Fibroblast of skin of back (primary cell): ENCODE data around the gene KIF26B.

Source experiments
- DNase-seq: peaks from one replicate; pipeline ENCODE4 v3.0.0-alpha.2; 2013

Gene KIF26B

DNA sequence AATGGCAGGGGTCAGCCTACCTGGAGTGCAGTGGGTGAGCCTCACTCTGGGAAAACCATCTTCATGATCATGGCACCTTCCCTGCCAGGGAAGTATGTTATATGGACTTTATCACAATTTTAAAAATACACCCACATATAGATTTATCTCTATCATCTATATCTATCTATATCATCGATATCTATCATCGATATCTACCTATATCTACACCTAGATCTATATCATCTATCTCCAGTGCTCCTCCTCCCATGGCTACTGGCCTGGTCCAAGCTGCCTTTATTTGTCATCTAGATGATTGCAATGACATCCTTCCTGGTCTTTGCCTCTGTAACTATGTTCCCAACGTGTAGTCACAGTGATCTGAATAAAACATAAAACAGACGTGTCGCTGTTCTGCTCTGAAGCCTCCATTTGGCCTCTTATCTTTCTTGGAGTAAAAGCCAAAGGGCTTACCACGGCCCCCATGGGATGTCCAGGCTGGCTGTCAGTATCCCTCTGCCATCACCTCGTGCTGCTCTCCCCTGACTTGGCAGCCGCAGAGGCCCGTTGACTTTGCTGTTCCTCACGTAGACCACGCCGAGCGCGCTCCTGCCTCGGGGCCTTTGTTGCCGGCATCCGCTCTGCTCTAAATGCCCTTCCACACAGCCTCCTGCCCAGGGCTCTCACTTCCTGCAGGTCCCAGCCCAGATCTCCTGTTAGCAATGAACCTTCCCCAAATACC, 20.6 kb upstream of the KIF26B start:
- DNase-seq = no peak

DNA sequence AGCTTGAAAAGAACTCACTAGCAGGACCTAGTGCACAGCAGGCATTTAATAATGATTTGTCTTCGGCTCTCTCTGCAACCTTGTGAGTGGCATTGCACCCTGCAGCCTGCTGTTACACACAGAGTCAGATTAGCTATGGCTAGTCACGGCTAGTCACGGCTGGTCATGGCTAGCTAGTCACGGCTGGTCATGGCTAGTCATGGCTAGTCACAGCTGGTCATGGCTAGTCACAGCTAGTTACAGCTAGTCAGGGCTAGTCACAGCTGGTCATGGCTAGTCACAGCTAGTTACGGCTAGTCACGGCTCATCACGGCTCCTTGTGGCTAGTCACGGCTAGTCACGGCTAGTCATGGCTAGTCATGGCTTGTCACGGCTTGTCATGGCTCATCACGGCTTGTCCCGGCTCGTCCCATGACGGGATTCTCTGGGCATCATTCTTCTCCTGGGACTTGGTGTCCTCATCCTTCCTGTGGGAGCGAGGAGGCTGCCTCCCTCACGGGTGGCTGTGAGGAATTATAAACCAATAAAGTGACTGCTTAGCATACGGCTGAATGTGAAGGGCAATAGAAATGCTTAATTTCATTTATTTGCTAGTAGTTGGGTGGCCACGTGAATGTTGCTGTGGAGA, 12.5 kb upstream of the KIF26B start:
- DNase-seq = no peak

DNA sequence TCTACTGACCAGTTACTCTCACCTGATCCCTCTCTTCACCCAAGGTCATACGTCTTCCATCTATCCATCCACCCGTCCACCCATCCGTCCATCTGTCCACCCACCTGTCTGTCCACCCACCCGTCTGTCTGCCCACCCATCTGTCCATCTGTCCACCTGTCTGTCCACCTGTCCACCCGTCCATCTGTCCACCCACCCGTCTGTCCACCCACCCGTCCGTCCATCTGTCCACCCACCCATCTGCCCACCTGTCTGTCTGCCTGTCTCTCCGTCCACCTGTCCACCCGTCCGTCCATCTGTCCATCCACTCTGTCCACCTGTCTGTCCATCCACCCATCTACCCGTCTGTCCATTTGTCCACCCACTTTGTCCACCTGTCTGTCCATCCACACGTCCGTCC, 11.8 kb upstream of the KIF26B start:
- DNase-seq = no peak

- DNase-seq = no peak
These were observed 10.9 kb upstream of the KIF26B start for GRCh38 chr1:245143849-245144248.

DNA sequence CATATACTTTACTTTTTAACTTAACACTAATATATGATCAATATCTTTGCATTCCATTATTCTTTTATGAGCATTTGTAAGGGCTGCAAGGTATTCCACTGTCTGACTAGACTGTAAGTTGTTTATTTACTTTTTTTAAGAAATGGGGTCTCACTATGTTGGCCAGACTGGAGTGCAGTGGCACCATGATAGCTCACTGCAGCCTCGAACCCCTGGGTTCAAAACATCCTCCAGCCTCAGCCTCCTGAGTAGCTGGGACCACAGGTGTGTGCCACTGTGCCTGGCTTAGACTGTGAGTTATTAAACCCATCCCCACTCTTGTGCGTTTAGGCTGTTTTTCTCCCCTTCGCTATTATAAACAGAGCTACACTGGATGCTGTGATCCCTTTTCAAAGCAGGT, 6.7 kb upstream of the KIF26B start:
- DNase-seq = no peak

DNA sequence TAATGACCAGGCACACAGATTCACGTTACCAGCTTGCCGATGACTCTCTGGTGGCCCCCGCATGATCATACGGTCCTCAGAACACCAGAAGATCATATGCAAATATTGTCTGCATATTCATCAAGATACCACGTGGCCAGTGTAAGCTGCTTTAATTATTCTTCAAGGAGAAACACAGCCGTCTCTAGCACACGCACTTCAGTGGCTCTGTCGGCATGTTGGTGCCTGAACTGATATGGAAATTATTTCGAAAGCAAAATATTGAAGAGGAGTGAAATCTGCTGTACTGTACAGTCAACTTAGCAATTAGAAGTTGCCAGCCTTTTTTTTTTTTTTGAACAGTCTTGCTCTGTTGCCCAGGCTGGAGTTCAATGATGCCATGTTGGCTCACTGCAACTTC, 5.9 kb upstream of the KIF26B start:
- no peak for DNase-seq

GRCh38 chr1:245153081-245153551, 1.7 kb upstream of the KIF26B start:
- peak; percentile 72 for DNase-seq

DNA sequence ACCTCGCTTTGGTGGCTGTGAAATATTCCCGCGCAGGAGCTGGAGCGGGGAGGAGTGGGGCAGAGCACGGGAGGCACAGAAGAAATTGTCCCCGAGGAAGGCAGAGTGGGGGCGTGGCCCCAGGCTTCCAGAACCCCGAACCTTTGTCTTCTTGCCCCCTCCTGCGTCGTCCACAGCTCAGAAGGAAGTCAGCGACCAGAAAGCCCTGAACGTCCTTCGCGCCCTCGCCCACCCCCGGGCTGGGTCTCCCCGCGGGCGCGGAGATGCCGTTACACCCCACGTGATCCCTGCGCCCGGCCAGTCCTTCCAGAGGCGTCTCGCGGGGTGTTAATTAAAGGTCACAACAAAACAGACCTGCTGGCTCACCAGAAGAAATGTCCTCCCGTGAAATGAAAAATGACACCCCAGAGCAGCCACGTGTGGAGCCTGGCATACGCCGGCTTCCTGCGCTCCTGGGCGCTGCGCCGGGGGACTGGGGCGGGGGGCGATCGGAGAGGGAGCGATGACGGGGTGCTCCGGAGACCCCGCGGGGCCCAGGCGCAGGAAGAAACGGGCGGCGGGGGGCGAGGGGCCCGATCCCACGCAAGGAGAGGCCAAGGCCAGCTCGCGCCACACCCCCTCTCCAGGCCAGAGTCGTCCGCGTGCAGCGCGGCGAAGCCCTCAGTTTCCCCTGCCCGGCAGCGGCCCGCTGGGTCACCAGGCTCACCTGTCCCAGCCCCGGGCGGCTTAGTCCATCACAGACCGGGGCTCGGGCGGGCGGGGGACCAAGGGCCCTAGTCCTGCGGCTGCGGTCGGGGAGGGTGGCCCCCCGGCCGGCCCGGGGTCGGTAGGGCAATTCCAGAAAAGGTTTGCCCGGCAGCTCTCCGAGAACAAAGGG, 995 bp upstream of the KIF26B start:
- DNase-seq = peak; percentile 16

DNA sequence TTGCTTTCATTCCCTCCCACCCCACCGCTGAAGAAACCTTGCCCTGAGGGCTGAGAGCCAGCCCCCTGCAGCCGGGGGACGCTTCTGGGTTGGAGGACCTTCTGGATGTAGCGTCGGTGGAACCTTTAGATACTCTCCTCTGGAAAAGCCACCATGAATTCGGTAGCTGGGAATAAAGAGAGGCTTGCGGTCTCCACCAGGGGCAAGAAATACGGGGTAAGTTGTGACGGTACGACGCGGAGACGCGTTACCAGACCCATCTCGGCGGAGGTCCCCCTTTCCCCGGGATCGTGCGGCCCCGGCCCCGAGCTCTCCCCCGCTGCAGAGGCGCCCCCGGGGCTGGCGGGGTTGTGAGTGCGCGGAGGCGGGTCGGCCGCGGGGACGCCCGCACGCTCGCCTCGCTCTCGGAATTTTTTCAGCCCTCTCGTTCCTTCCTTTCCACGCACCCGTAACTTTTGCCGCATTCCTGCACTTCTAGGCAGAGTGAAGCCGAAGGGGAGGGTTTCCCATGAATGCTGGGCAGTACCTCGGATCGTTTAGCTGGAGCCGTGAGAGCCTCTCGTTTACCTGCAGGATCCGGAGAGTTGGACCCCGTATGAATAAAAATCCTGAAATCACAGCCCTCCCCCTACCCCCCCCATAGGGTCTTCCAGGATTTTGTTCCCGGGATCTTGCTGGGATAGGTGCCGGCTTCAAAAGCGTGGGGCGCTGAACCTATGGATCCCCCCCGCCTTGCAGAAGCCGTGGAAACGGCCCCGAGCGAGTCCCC, 671 bp downstream of the KIF26B start:
- DNase-seq = peak; percentile 31

GRCh38 chr1:245156041-245156735, 1.4 kb downstream of the KIF26B start:
- DNase-seq = peak; percentile 75

DNA sequence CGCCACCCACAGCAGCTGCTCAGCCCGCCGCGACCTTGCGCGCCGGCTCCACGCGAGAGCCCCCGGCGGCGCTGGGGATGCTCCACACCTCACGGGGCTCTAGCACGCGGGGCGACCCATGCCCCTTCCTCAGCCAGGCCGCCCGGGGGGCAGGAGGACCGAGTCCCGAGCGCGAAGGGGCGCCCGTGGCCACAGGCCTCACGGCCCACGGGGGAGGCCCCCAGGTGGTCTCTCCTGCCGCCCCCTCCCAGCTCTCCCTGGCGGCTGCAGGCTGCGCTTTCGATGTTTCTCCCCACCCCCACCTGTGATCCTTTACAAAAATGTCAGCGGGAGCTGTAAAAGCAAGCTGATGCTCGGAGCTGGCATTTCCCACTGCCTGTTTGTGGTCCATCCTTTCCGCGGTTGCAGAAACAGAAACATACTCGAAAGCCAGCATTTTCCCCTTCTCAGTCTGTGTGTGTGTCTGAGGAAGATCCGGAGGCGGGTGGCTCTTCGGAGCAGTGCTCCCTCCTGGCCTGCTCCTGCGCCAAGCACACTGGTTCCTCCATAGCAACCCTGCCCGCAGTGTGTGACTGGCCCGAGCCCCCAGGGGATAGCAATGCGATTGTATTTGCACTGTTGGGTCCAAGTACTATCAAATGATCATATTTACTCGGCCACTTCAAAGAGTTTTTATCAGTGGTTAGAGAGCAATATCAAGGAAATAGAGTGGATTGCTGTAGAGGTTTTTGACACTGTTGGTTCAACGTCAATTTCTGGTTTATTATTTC, 2.1 kb downstream of the KIF26B start:
- peak; percentile 67 for DNase-seq

- DNase-seq = no peak
These were observed 4.1 kb downstream of the KIF26B start for GRCh38 chr1:245158913-245159312.

- DNase-seq = no peak
These were observed 5.5 kb downstream of the KIF26B start for GRCh38 chr1:245160288-245160687.

DNA sequence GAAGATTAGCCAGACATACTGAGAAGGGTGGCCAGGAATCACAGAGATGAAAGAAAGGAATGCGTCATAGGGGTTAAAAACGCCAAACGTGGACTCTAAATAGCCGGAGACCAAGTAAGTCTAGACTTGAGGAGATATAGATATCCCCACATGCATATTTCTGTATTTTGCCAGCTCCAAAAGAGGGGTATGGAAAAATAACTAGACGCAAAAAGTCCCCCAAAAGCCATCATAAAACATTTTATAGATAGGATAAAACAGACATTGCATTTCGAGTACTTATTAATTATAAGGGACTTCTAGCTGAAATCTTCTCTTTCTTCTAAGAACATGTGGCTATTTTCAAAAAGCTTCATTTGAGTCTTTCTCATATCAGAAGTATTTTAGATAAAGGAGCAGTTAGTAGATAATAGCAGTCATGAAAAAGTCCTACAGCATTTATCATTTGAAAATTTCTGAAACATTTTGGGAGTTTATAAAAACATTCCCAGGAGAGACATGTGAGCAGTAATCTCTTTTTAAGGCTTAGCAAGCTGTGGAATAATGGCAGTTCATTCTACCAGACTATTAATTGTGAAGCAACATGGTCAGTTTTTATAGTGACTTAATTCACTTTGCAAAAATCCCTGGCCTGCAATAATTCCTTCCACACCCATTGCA, 6.1 kb downstream of the KIF26B start:
- no peak for DNase-seq

GRCh38 chr1:245161866-245162265, 7.1 kb downstream of the KIF26B start:
- DNase-seq = no peak

DNA sequence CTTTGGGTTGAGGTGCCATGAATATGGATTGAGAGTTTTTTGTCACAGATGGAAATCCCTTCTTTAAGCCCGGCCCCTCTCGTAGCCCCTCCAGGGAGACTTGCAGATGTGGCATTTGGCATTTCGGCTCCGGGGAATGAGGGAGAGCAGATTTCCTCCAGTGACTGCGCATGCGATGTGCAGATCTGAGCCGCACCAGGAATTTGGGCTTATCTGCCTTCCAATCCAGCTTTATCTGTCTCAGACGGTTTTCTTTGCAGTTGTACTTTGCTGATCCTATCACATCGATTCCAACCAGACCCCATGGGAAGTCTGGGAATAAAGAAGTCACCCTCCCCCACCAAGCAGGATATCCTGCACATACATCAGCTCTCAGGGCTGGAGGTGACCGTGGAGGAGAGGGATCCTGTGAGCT, 11.7 kb downstream of the KIF26B start:
- DNase-seq = peak; percentile 27

GRCh38 chr1:245168086-245168485, 13.3 kb downstream of the KIF26B start:
- no peak for DNase-seq

DNA sequence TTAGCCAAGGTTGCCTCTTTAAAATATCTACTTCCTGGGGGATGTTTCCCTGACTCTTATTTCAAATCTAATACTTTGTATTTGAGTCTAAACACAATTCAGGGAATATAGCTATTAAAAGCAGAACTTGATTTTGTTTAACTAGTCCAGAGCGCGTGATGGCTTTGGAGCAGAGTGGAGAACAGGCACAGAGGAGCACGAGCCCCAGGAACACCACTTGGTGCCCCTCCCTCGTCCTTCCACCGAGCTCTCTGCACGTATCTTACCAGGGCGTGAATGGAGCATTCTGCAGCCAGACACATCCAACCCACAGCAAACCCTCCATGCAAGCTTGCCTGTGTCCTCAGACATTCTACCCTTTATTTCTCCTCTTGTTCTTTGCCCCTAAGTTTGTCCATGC, 14.1 kb downstream of the KIF26B start:
- DNase-seq = no peak

DNA sequence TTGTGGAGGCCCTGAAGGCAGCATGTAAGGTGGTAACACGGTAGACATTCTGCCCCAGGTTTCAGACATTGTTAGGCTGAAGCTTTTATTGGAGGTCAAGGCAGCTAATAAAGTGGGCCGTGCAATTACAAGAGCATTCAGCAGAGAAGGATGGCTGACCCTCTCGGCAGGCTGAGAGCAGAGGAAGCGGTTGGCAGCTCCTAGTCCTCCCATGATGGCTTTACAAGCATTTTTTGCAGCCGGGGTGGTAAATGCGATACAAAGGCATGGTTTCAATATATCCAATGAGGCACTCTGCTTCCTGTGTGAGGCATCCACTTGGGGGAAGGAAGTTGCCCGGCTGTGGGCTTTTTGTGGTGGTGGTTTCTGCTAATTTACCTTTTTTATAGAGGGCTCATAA, 14.6 kb downstream of the KIF26B start:
- no peak for DNase-seq

DNA sequence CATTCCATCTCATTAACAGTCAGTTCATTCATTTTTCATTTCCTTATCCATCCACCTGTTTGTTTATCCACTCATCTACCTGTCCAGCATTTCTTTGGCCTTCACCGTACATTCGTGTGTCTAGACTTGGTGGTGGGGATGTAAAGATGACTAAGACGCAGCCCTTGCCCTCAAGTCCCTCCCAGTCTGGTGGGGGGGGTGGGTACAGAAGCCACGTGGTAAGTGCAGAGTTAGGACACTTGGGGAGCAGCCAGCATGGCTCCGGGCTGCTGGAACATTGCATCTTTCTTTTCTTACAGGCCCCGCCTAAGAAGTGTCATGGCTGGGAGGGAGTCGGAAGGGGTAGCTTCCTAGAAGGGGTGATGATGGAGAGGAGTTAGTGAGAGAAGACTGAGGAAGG, 17.2 kb downstream of the KIF26B start:
- no peak for DNase-seq

- DNase-seq = no peak
These were observed 18.0 kb downstream of the KIF26B start for GRCh38 chr1:245172829-245173228.
